IMR-90 (cell line): ENCODE data around the gene TSEN15. TPM values are rescaled to one million over a fixed set of nuclear protein-coding genes. Genes with fewer than 3 reads are reported as not detected.
A peak's percentile ranks its signal among the peaks of the same experiment; 100 is the strongest.

ENCODE experiments used
- ATAC-seq: fragments of 200-7000 bp; cut with Tn5 transposase; 2 replicates; pipeline ENCODE4 v1.9.1; 2020; ENCODE audit warnings: low read depth, mild to moderate bottlenecking, moderate library complexity
- BruUV-seq: library from RNA; stranded (reverse); fragments of 400-500 nt; replicated peaks from 2 replicates; lab custom pipeline; 2021; lab: Mats Ljungman, UMichigan
- CTCF ChIA-PET: fragments of 300-600 bp; formaldehyde crosslinking; extraction: SDS; loops from one replicate; lab custom pipeline; 2021; ENCODE audit warnings: antibody characterized with exemption; lab: Yijun Ruan, JAX
- POLR2A ChIA-PET: fragments of 300-600 bp; sonication (Branson Sonifier 250); formaldehyde crosslinking; loops from one replicate; lab custom pipeline; 2022; ENCODE audit warnings: antibody characterized with exemption; ENCODE audit not compliant: unreplicated experiment; lab: Charles Lee
- DNase-seq: peaks from one replicate; pipeline ENCODE4 v3.0.0; 2013
- H2AFZ ChIP-seq: replicated peaks from 2 replicates; pipeline ENCODE3; 2013; ENCODE audit warnings: low read length, mild to moderate bottlenecking; ENCODE audit not compliant: poor library complexity
- H2AK5ac ChIP-seq: 2 replicates; pipeline ENCODE4 v1.6.1; 2013; ENCODE audit warnings: low read depth, low read length, inconsistent platforms
- H2AK9ac ChIP-seq: replicated peaks from 2 replicates; pipeline ENCODE3; 2013; ENCODE audit warnings: mild to moderate bottlenecking, low read depth, low read length, moderate library complexity; ENCODE audit not compliant: poor library complexity
- H2BK120ac ChIP-seq: 2 replicates; pipeline ENCODE4 v1.6.1; 2013; ENCODE audit warnings: low read depth, low read length, inconsistent platforms
- H2BK15ac ChIP-seq: 3 replicates; pipeline ENCODE4 v1.6.1; 2013; ENCODE audit warnings: low read depth, low read length, inconsistent platforms
- H2BK20ac ChIP-seq: 2 replicates; pipeline ENCODE4 v1.6.1; 2013; ENCODE audit warnings: low read depth, mild to moderate bottlenecking, inconsistent platforms, low read length, moderate library complexity
- H2BK5ac ChIP-seq: 2 replicates; pipeline ENCODE4 v1.6.1; 2013; ENCODE audit warnings: mild to moderate bottlenecking, low read depth, low read length, inconsistent platforms; ENCODE audit not compliant: poor library complexity, severe bottlenecking
- H3K14ac ChIP-seq: replicated peaks from 2 replicates; pipeline ENCODE4 v1.6.1; 2013; ENCODE audit warnings: low read depth, low read length, inconsistent platforms
- H3K18ac ChIP-seq: 2 replicates; pipeline ENCODE4 v1.6.1; 2013; ENCODE audit warnings: low read depth, low read length, control low read depth
- H3K23ac ChIP-seq: 2 replicates; pipeline ENCODE4 v1.6.1; 2013; ENCODE audit warnings: low read depth, low read length, inconsistent platforms
- H3K27ac ChIP-seq: 2 replicates; pipeline ENCODE4 v1.5.1; 2013; ENCODE audit warnings: mild to moderate bottlenecking, control low read depth, low read length; ENCODE audit not compliant: insufficient read depth
- H3K27me3 ChIP-seq: 2 replicates; pipeline ENCODE4 v1.6.1; 2013; ENCODE audit warnings: low read length; ENCODE audit not compliant: control insufficient read depth, insufficient read depth
- H3K36me3 ChIP-seq: 2 replicates; pipeline ENCODE4 v1.6.1; 2013; ENCODE audit warnings: low read length, mixed read lengths; ENCODE audit not compliant: control insufficient read depth, insufficient read depth
- H3K4ac ChIP-seq: 2 replicates; pipeline ENCODE4 v1.6.1; 2013; ENCODE audit warnings: low read depth, low read length, inconsistent platforms
- H3K4me1 ChIP-seq: 2 replicates; pipeline ENCODE4 v1.6.1; 2013; ENCODE audit warnings: low read length, mixed read lengths; ENCODE audit not compliant: control insufficient read depth, insufficient read depth
- H3K4me2 ChIP-seq: 2 replicates; pipeline ENCODE4 v1.6.1; 2013; ENCODE audit warnings: low read depth, mild to moderate bottlenecking, control low read depth, low read length, moderate library complexity
- H3K4me3 ChIP-seq: 2 replicates; pipeline ENCODE4 v1.5.1; 2013; ENCODE audit warnings: low read depth, mild to moderate bottlenecking, control low read depth, low read length, moderate library complexity; ENCODE audit not compliant: insufficient read depth
- H3K56ac ChIP-seq: 2 replicates; pipeline ENCODE4 v1.6.1; 2013; ENCODE audit warnings: low read length, inconsistent platforms; ENCODE audit not compliant: insufficient read depth; ENCODE audit errors: extremely low read depth
- H3K79me1 ChIP-seq, 2 experiments: 2 replicates each; pipeline ENCODE4 v1.6.1; 2013; ENCODE audit warnings: low read length in 2 of 2, inconsistent platforms in 1 of 2, low read depth in 1 of 2
- H3K9ac ChIP-seq: 2 replicates; pipeline ENCODE4 v1.6.1; 2013; ENCODE audit warnings: low read depth, low read length, control low read depth
- H3K9me1 ChIP-seq: 2 replicates; pipeline ENCODE4 v1.6.1; 2013; ENCODE audit warnings: low read length, inconsistent platforms; ENCODE audit not compliant: insufficient read depth
- H3K9me3 ChIP-seq: 2 replicates; pipeline ENCODE4 v1.6.1; 2013; ENCODE audit warnings: low read length; ENCODE audit not compliant: control insufficient read depth, insufficient read depth
- H4K20me1 ChIP-seq: 2 replicates; pipeline ENCODE4 v1.6.1; 2013; ENCODE audit warnings: low read length, inconsistent platforms; ENCODE audit not compliant: insufficient read depth
- H4K5ac ChIP-seq: 2 replicates; pipeline ENCODE4 v1.6.1; 2013; ENCODE audit warnings: mild to moderate bottlenecking, low read depth, low read length, control low read depth
- H4K8ac ChIP-seq, 2 experiments: 2 replicates each; pipeline ENCODE4 v1.6.1; 2013; ENCODE audit warnings: low read depth in 2 of 2, low read length in 2 of 2, control low read depth in 1 of 2, inconsistent platforms in 1 of 2
- H4K91ac ChIP-seq: 2 replicates; pipeline ENCODE4 v1.6.1; 2013; ENCODE audit warnings: low read depth, low read length, inconsistent platforms; ENCODE audit not compliant: insufficient read depth
- BHLHE40 ChIP-seq: fragments of 150-350 bp; IDR thresholded peaks from 2 replicates; pipeline ENCODE4 v1.6.1; 2016; ENCODE audit warnings: mild to moderate bottlenecking, low read depth, low read length
- CEBPB ChIP-seq: IDR thresholded peaks from 2 replicates; pipeline ENCODE4 v1.6.1; 2012; ENCODE audit warnings: low read depth, low read length, improper control_type of control experiment
- CHD1 ChIP-seq: IDR thresholded peaks from 2 replicates; pipeline ENCODE4 v1.6.1; 2012; ENCODE audit warnings: low read depth, low read length, improper control_type of control experiment
- FOS ChIP-seq: fragments of 150-350 bp; IDR thresholded peaks from 2 replicates; pipeline ENCODE4 v1.6.1; 2016; ENCODE audit warnings: low read depth, low read length
- MAFK ChIP-seq: IDR thresholded peaks from 2 replicates; pipeline ENCODE4 v1.6.1; 2012; ENCODE audit warnings: low read depth, low read length, improper control_type of control experiment
- MAZ ChIP-seq: IDR thresholded peaks from 2 replicates; pipeline ENCODE4 v1.6.1; 2012; ENCODE audit warnings: low read depth, mild to moderate bottlenecking, low read length, improper control_type of control experiment, moderate library complexity, borderline replicate concordance
- MXI1 ChIP-seq: IDR thresholded peaks from 2 replicates; pipeline ENCODE4 v1.6.1; 2012; ENCODE audit warnings: low read depth, mild to moderate bottlenecking, low read length, moderate library complexity, borderline replicate concordance
- POLR2A ChIP-seq: IDR thresholded peaks from 2 replicates; pipeline ENCODE4 v1.6.1; 2012; ENCODE audit warnings: mild to moderate bottlenecking, low read depth, low read length
- RAD21 ChIP-seq: IDR thresholded peaks from 2 replicates; pipeline ENCODE4 v1.6.1; 2012; ENCODE audit warnings: low read length, improper control_type of control experiment
- RCOR1 ChIP-seq: IDR thresholded peaks from 2 replicates; pipeline ENCODE4 v1.6.1; 2012; ENCODE audit warnings: mild to moderate bottlenecking, low read length, improper control_type of control experiment; ENCODE audit not compliant: insufficient replicate concordance
- SMC3 ChIP-seq: fragments of 150-350 bp; IDR thresholded peaks from 2 replicates; pipeline ENCODE4 v1.6.1; 2016; ENCODE audit warnings: low read depth, mild to moderate bottlenecking, antibody characterized with exemption, low read length, moderate library complexity
- dilution Hi-C: fragments of 300-500 bp; cut with HindIII; formaldehyde crosslinking; loops from one replicate; pipeline ENCODE4 v1.14.3; 2018; ENCODE audit warnings: low sequenced_read_pairs; ENCODE audit not compliant: unreplicated experiment
- in situ Hi-C: fragments of 300-500 bp; cut with MboI; formaldehyde crosslinking; loops from 3 replicates; pipeline ENCODE4 v1.14.3; 2019; ENCODE audit warnings: low sequenced_read_pairs, inconsistent platforms, mixed read lengths
- intact Hi-C: fragments of 100-400 bp; cut with micrococcal nuclease; formaldehyde crosslinking; loops from 2 replicates; pipeline ENCODE4 v1.10.0; 2022
- polyA plus RNA-seq, 3 experiments: library from polyadenylated mRNA; depleted of rRNA; stranded (reverse); fragments of >200 nt; gene quantifications; 2 replicates each; pipeline ENCODE4 v1.2.3, GENCODE V29; 2012; ENCODE audit warnings: low replicate concordance in 1 of 3
- total RNA-seq: library from RNA; depleted of rRNA; stranded (reverse); fragments of >200 nt; gene quantifications from 2 replicates; pipeline ENCODE4 v1.2.3, GENCODE V29; 2012
- TF ChIP-seq, protein P1 (sequence below): fragments of 150-350 bp; IDR thresholded peaks from 2 replicates; pipeline ENCODE4 v1.6.1; 2017; ENCODE audit warnings: mild to moderate bottlenecking, antibody characterized with exemption, low read length, low read depth
- TF ChIP-seq, protein P2 (sequence below): conservative IDR thresholded peaks from 2 replicates; pipeline ENCODE4 v1.5.1; 2012; ENCODE audit warnings: mild to moderate bottlenecking, low read depth, low read length, improper control_type of control experiment

The TSEN15 gene
- total and polyA plus RNA-seq, 2 of the 4 experiments (the other 2 are of a cell fraction): 32.4 to 45.0 TPM

DNA sequence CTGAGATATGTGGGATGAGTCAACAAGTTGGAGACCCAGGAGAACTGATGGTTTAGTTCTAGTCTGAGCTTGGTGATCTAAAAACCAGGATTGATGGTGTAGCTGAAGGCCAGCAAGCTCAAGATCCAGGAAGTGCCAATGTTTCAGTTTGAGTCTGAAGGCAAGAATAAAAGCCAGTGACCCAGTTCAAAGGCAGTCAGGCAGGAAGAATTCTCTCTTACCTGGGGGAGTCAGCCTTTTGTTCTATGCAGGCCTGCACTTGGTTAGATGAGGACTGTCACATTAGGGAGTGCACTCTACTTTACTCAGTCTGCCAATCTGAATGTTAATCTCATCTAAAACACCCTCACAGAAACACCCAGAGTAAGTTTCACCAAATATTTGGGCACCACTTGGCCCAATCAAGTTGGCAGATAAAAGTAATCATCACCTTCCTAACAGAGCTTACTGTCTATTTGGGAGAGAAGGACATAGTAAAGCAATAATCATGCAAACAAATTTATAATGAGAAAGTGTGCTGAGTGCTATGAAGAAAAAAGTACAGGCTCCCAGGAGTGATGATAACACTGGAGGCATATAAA lies 63.4 kb downstream of the TSEN15 start:
- Histone ChIP-seq H2AK9ac (no peak overlapping the region), H3K56ac (no peak overlapping the region), H3K4me3 (no peak overlapping the region), H3K14ac (peak overlapping the region; percentile 44; the same call in 1 of the 2 replicates), H3K4ac (no peak overlapping the region), H3K18ac (no peak overlapping the region), H3K9ac (no peak overlapping the region), H3K27ac (no peak overlapping the region), H2AFZ (no peak overlapping the region), H2BK120ac (no peak overlapping the region), H4K91ac (no peak overlapping the region), H4K20me1 (no peaks in the 10 kb centered on the region), H3K79me1 (no peaks in the 10 kb centered on the region), H4K8ac (no peak overlapping the region), H2BK15ac (no peak overlapping the region), H3K4me2 (no peak overlapping the region), H2BK5ac (no peak overlapping the region), H2BK20ac (no peak overlapping the region), H3K27me3 (no peaks in the 10 kb centered on the region), H4K5ac (no peak overlapping the region), H3K36me3 (no peaks in the 10 kb centered on the region), H3K4me1 (peaks cover 3% of the 10 kb centered on the region), H2AK5ac (no peak overlapping the region), H3K23ac (no peak overlapping the region), H3K9me1 (peaks cover 4% of the 10 kb centered on the region; the same call in 1 of the 2 replicates), H3K9me3 (no peaks in the 10 kb centered on the region)
- ATAC-seq (no peak), DNase-seq (no peak)
- BruUV-seq: no TSS peak
- intact Hi-C loops (no loop called here), dilution Hi-C loops (no loop called here), in situ Hi-C loops (no loop called here)
- ChIA-PET CTCF (no interaction called here), POLR2A (no interaction called here)
- TF ChIP-seq BHLHE40 (no peak), MAFK (no peak), RCOR1 (no peak), POLR2A (no peak), RAD21 (no peak), SMC3 (no peak), CHD1 (no peak), CEBPB (no peak), MAZ (no peak), FOS (no peak), MXI1 (no peak)
- TF ChIP-seq, protein P1, sequence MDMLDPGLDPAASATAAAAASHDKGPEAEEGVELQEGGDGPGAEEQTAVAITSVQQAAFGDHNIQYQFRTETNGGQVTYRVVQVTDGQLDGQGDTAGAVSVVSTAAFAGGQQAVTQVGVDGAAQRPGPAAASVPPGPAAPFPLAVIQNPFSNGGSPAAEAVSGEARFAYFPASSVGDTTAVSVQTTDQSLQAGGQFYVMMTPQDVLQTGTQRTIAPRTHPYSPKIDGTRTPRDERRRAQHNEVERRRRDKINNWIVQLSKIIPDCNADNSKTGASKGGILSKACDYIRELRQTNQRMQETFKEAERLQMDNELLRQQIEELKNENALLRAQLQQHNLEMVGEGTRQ: no peak
- TF ChIP-seq, protein P2, sequence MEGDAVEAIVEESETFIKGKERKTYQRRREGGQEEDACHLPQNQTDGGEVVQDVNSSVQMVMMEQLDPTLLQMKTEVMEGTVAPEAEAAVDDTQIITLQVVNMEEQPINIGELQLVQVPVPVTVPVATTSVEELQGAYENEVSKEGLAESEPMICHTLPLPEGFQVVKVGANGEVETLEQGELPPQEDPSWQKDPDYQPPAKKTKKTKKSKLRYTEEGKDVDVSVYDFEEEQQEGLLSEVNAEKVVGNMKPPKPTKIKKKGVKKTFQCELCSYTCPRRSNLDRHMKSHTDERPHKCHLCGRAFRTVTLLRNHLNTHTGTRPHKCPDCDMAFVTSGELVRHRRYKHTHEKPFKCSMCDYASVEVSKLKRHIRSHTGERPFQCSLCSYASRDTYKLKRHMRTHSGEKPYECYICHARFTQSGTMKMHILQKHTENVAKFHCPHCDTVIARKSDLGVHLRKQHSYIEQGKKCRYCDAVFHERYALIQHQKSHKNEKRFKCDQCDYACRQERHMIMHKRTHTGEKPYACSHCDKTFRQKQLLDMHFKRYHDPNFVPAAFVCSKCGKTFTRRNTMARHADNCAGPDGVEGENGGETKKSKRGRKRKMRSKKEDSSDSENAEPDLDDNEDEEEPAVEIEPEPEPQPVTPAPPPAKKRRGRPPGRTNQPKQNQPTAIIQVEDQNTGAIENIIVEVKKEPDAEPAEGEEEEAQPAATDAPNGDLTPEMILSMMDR: no peak
